Renal cortex interstitium (tissue), 11 donors: ENCODE measurements around the gene FNIP2. TPM values are rescaled to one million over a fixed set of nuclear protein-coding genes. Genes with fewer than 3 reads are reported as not detected.
A peak's percentile ranks its signal among the peaks of the same experiment; 100 is the strongest.

Source experiments
- DNase-seq, 11 donors: peaks; one replicate each; pipeline ENCODE4 v3.0.0-alpha.2; 2013; ENCODE audit warnings: low read depth in 9 of 11, low spot score in 4 of 11; ENCODE audit errors: extremely low read depth in 1 of 11
- polyA plus RNA-seq, 3 donors: library from polyadenylated mRNA; unstranded; fragments of 120-200 nt; gene quantifications; one replicate each; pipeline ENCODE4 v1.2.1, GENCODE V29; 2013; ENCODE audit not compliant: insufficient read length in 3 of 3

FNIP2 gene
- polyA plus RNA-seq, 3 donors, result 43.2 to 52.6 (median 48.0) TPM

DNA sequence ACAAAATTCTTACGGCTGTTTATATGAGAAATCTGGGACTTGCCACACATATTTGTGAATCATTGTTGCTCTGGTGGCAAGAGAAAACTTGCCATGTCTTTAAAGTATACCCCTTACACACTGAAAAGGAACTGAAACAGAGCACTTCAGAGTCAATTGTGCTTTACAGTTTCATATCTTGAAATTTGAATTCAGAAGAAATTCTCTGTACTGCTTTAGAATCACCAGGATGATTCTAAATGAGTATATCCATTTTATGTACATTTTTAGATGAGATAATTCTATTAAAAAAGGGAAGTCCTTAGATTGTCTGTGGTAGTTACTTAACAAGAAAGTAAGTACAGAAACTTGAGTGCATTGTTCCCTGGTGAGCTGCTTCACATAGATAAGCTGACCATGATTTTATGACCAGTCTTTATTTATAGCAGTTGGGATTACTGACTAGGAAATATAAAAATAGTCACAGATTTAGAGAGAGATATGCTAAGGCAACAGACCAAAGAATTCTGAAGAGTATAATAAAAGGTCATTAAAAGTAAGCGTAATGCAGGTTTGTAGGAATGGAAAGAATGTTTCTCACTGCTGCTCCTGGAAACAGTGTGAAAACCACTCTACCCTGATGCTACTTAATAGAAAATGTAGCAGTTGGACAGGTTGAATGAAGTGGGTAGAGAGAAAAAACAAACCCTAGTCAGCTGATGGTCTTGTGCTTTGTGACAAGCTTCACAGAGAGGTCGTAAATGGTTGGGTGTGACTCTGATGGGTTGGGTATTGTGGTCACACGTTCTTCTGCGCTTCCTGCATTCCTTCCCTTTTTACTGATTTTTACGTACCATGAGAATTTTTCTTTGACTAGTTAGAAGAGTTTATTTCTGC is 41.0 kb downstream of the FNIP2 start:
- peak in 2 of 11 donors; percentile 47 to 59 for DNase-seq

DNA sequence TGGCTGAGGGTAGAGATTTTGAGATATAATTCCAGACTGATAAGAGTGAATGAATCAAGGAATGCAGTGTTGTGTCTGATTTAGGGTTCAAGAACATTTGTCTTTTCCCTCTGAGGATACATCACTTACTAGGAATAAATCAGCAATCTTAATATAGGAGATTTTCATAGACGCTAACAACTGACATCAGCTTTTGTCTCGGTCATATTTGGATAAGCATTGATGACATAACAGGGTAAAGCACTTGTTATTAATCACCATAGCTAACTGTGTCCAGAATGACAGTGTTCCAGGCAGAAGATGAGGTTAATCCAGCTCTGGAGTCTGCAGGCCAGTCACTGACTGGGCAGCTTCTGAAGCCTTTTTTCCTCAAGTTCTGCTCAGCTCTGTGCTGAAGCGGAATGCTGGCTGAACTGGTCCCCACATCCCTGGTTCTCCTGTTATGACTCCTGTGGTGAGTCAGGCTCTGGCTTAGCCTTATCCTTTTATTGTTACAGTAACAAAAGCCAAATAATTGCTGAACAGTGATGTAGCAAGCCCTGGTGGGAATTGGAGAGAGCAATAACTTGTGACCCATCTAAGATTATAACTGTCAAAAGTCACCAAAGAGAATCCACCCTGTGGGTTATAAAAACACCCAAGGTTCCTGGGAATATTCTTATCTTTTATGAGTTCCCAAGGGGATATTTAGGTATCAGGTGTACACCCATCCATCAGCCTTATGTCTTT is 41.8 kb downstream of the FNIP2 start:
- DNase-seq, result no peak

DNA sequence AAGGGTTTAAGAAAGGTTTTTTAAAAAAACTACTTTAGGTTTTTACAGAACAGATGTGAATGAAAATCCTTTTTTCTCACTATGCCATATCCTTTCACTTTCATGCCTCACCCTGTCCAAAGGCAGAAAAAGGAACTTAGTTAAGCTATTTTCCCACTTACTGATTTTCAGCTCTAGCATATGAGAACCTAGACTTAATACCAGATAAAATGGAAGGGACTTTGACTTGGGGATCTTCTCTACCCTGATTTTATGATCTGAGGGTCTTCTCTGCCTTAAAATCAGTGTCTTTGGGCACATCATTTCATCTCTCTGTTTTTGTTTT is 42.4 kb downstream of the FNIP2 start:
- no peak for DNase-seq

DNA sequence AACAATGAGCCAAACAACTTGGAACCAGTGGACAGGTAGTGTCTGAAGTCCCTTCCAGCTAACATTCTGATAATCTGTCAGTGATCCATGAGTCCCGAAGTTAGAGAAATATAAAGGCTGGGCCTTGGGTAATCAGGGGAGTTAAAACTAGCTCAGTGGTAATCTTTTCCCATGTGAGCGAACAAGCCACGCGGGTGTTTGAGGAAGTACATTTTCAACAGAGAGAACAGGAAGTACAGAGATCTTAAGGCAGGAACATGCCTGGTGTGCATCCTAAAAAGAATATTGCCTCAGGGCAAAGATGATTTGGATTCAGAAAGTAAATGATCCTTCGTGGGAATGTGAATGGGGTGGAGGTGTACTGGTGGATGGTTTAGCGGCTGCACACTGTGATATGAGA is 42.9 kb downstream of the FNIP2 start:
- DNase-seq, result no peak

DNA sequence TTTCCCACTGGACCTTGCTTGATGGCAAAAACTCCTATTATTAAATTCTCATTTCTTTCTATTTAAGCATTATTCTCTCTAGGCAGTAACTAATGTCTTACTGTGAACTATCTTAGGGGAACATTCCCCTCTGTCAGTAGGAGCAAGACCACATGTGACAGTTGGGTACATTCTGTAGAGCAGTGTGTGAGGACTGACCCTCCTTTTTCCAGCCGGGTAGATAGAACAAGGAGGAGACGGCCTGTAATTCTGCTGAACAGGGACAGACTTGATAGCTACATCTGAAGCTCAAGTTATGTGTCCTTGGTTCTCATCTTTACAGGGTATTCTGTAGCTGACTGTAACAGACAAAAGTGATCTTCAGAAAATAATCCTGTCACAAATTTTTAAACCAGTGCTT is 43.3 kb downstream of the FNIP2 start:
- no peak for DNase-seq

DNA sequence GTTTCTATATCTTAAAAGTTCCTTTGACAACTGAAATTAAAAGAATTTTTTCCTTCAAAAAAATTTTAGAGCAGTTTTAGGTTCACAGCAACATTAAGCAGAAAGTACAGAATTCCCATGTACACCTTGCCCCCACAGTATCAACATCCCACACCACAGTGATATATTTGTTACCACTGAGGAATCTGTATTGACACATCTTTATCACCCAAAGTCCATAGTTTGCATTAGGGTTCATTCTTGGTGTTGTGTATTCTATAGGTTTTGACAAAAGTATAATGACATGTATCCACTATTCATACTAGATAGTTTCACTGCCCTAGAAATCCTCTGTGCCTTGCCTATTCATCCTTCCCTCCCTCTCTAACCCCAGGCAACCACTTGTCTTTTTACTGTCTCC is 43.7 kb downstream of the FNIP2 start:
- no peak for DNase-seq

DNA sequence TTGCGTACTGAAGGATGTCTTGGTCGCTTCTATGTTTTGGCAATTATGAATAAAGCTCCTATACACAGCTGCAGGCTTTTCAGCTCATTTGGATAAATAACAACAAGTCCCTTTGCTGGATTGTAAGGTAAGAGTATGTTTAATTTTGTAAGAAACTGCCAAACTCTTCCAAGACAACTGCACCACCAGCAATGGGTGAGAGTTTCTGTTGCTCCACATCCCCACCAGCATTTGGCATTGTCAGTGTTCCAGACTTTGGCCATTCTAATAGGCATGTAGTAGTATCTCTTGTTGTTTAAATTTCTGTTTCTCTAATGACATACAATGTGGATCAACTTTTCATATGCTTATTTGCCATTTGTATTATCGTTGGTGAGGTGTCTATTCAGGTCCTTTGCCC is 44.3 kb downstream of the FNIP2 start:
- no peak for DNase-seq

DNA sequence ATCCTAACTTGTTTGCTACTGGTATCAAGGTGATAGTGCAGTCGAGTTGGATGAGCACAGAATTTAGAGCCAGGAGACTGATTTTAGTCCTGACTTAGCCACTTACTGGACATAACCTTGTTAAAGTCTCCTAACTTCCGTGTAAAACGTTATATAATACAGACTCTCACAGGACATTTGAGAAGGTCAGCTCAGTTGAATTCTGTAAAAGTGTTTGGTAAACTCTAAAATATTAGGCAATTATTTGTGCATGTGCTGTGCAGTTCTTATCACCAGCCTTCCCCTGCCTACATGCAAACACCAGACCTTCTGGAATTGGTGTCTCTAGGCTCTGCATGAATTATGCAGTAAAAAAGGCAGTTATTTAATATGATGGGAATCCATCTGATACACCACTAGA is 45.4 kb downstream of the FNIP2 start:
- no peak for DNase-seq

DNA sequence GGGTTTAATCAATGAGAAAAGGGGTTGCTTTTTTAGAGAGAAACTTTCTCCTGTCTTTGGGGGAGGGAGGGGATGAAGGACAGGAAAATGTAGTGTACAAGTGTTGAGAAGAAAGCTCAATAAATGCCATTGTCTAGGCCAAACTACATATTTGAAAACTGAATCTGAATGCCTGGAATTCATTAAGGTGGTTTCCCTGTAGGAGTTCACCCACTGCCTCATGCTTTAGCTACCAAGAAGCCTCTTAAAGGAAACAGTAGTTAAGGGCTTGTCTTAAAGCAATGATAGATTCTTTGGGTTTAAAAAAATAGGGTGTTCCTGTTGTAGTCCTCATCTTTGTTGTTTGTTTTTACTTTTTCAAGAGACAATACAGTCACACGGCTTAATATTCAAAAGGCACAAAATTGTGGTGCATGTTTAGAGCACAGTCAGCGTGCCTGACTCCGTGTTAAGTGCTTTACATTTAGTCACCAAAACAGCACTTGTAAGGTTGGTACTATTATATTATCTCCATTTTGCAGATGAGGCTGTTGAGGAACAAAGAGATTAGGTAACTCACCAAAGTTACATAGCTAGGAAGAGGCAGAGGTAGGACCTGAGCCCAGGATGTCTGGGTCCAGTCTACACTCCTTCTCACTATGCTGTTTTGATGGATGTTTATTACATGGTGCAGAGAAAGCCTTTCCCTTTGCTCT is 46.0 kb downstream of the FNIP2 start:
- no peak for DNase-seq

DNA sequence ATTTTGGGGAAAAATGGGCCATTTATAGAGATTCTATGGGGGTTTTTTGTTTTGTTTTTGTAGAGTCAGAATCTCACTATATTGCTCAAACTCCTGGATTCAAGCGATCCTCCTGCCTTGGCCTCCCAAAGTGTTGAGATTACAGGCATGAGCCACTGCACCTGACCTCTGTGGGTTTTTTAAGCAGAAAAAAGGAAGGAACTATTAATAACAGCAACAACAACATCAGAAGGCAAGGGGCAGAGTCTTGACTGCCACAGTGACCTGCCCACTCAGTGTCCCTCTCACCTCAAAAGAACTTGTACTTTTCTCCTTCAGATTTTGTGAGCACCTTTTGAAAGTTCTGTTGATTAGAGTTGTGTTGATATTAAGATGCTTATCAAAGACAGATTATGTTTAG is 48.1 kb downstream of the FNIP2 start:
- no peak for DNase-seq

DNA sequence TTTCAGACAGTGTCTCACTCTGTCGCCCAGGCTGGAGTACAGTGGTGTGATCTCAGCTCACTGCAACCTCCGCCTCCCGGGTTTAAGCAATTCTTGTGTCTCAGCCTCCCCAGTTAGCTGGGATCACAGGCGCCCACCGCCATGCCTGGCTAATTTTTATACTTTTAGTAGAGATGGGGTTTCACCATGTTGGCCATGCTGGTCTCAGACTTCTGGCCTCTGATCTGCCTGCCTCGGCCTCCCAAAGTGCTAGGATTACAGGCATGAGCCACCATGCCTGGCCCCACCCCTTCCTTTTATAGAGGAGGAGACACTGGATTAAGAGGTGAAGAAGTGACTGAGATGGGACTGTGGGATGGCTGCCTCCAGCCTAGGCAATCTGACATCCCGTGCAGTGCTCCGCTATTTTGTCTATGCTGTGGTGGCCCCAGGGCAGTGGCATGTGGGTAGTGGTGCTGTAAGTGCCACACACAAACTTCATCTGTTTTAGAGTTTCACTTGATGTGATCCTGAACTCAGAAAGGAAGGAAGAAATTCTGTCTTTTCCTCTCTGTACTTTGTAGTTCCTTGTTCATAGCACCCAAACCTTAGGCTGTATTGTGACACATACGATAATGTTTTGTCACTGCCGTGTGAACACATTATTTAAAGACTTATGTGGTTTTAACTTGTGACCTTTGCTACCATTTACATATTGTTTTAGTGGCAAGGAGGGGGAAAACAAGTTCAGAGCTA is 48.9 kb downstream of the FNIP2 start:
- DNase-seq, result no peak

DNA sequence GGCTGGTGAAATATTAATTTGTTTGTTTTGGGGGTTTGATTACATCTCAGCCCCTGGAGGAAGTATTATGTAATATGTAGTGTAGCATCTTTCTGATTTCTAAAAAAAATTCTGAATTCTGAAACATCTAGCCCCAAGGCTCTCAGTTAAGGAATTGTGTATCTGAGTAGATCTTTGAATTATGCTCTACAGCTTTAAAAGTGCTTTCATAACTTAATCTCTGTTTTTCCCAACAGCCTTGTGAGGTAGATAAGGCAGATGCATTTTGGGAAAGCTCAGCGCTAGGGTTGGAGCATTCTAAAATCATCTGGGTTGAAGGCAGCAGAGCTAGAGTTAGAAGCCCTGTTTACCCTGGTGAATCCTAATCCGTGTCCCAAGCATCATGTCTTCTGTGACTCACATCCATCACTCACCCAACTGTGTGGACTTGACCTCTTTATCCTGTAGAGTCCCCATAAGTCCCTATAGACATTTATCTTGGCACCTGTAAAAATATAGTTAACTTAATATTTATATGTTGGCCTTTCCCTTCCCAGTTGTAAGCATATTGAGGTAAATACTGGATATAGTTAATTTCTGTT is 49.8 kb downstream of the FNIP2 start:
- no peak for DNase-seq

DNA sequence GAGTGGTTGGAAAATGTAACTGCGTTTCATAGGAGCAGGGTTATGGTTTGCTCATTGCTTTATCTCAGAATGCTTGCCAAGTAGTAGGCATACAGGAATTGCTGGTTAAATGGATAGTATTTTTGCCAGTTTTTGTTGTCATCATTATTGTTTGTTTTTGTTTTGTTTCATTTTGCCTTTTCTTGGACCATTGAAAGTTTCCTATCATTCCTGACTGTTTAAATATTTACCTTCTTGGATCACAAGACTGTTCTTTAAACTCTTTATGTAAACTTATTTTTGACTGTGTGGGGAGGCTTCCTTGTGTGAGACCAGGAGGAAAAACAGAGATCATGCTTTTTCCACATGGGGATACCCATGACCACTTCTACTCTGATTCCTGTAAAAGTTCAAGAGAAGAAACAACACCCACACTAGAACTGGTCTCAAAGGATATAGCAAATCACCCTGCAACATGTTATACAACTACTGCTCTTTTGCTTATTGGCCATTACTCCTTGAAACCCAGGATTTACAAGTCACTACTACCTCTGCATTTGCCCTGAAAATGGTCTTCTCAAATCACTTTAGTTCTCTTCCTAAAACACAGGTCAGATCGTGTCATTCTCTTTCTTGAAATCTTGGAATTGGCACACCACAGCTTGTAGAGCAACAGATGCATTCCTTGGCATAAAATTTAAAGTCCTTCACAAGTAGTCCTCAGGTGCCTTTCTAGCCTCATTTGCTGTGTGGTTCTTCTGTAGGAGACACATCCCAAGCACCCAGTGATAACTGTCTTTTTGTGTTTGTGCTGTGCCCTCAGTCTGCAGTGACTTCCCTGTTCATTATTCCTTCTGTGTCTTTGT is 51.3 kb downstream of the FNIP2 start:
- no peak for DNase-seq

DNA sequence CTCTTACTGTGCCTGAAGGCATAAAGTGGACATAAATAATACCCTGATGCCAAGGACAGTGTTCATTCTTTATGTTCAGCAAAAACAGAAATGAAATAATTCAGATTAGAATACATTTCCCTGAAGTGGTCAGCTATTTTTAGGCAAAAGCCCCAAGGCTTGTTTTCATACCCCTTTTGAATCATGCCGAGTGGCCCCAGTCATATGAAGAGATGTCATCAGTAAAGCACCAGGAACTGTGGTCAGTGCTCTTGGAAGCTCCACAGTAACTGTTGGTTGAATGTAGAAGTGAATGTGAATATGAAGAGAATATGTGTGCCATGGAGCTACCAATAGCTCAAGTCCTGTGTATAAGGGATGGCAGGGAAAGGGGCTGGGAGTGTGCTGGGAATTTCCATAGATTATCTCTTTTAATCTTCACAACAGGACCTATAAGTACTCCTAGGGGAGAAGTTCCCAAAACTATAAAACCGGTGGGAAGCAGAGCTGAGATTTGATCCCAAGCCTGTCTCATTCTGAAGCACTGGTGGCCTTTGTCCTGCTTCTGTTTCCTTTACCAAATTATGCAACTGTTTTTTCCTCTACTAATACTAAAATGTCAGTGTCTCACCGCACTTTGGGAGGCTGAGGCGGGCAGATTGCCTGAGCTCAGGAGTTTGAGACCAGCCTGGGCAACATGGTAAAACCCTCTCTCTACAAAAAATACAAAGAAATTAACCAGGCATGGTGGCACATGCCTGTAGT is 52.6 kb downstream of the FNIP2 start:
- DNase-seq, result no peak

DNA sequence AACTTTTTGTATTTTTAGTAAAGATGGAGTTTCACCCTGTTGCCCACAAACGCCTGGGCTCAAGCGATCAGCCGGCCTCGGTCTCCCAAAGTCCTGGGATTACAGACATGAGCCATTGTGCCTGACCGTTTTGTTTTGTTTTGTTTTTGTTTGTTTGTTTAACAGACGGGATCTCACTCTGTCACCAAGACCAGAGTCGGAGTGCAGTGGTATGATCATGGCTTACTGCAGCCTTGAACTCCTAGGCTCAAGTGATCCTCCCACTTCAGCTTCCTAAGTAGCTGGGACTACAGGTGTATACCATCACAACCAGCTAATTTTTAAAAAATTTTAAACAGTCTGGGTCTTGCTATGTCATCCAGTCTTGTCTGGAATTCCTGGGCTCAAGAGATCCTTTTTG is 53.5 kb downstream of the FNIP2 start:
- DNase-seq, result no peak

DNA sequence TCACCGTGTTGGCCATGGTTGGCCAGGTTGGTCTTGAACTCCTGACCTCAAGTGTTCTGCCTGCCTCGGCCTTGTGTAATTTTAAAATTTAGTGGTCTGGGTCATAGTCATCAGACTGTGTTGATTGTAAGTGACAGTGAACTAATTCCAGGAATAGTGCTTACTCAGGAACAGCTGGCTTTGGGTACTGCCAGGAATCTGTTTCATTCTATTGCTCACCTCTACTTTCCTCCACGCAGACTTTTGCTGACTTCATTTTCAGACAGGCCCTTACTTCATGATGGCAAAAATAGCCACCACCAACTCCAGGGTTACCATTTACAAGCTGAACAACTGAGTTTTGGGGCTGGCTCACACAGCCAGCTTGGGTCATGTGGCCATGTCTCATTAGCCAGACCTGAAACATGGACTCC is 54.6 kb downstream of the FNIP2 start:
- no peak for DNase-seq

DNA sequence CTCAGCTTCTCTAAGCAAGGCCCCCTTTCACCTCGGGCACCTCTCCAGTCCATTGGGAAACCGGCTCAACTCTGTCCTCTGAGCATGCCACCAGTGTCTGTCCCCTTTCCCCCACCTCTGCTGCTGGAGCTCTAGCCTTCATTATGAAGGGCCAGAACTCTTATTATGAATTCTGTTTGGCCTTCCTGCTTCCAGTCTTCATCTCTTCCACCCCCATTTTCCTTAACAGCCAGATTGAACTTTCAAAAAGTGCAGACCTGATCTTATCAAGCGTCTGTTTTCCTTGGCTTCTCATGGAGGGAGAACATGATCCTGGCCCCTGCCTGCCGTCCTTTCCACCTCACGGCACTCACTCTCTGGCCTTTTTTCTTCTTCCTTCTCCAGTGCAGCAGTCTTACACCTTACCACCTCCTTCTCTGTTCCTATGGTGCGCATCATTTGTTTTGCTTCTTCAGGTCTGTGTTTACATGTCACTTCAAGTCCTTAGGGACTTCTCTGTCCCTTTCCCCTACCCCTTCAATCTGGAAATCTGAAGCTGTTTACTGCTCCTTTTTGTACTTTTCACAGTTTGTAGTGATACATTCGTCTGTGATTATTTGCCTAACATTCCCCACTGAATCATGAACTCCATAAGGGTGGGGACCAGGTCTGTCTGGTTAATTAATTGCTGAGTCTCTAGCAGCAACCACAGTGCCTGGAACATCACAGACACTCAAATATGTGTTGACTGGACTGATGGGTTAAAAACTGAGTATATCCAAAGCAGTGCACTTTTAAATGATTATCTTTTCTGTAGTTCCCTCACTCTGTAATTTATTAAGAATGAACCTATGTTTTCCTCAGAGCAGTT is 55.8 kb downstream of the FNIP2 start:
- peak in 4 of 11 donors; percentile 48 to 56 (median 52) for DNase-seq
